Keratinocyte (primary cell): ENCODE results near the gene GP9. TPM values are rescaled to one million over a fixed set of nuclear protein-coding genes. Genes with fewer than 3 reads are reported as not detected.
"Not testable (repeated sequence)": the region's sequence is repeated elsewhere in the genome, so short reads cannot be mapped to it uniquely, and the experiment has no call there.

Experiments
- DNase-seq: peaks from one replicate; pipeline ENCODE4 v3.0.0-alpha.2; 2011; ENCODE audit warnings: low read depth, missing footprints, low spot score
- FAIRE-seq: peaks from 2 replicates; lab custom pipeline; 2011; peaks lifted over from hg19 to GRCh38; lab: Jason Lieb, UNC
- H2AFZ ChIP-seq: 2 replicates; pipeline ENCODE4 v1.6.0; 2012; ENCODE audit warnings: low read length, control low read depth, inconsistent platforms; ENCODE audit not compliant: control insufficient read depth
- H3K27ac ChIP-seq: 2 replicates; pipeline ENCODE4 v1.5.1; 2011; ENCODE audit warnings: low read length; ENCODE audit not compliant: control insufficient read depth, insufficient read depth
- H3K27me3 ChIP-seq: 3 replicates; pipeline ENCODE4 v1.6.0; 2011; ENCODE audit warnings: low read length; ENCODE audit not compliant: control insufficient read depth, insufficient read depth; ENCODE audit errors: extremely low read depth
- H3K36me3 ChIP-seq, 2 experiments: 2 replicates in 1 of 2; 3 replicates in 1 of 2; pipeline ENCODE4 v1.5.1; 2011; ENCODE audit warnings: low read length in 2 of 2, mild to moderate bottlenecking in 1 of 2; ENCODE audit not compliant: control insufficient read depth in 2 of 2, insufficient read depth in 2 of 2; ENCODE audit errors: extremely low read depth in 1 of 2
- H3K4me1 ChIP-seq: 3 replicates; pipeline ENCODE4 v1.5.1; 2011; ENCODE audit warnings: low read length; ENCODE audit not compliant: control insufficient read depth, insufficient read depth; ENCODE audit errors: extremely low read depth
- H3K4me2 ChIP-seq: 3 replicates; pipeline ENCODE4 v1.6.0; 2011; ENCODE audit warnings: low read depth, low read length; ENCODE audit not compliant: control insufficient read depth, insufficient read depth; ENCODE audit errors: extremely low read depth
- H3K4me3 ChIP-seq, 3 experiments: fragments of 200-600 bp in 1 of 3; sonication (generic) in 1 of 3; 2 replicates in 2 of 3; 3 replicates in 1 of 3; pipeline ENCODE4 v1.5.1; 2011 to 2016; ENCODE audit warnings: low read length in 3 of 3, mild to moderate bottlenecking in 3 of 3, control low read depth in 2 of 3, inconsistent platforms in 1 of 3, low read depth in 1 of 3, mixed read lengths in 1 of 3, mixed run types in 1 of 3, moderate library complexity in 1 of 3; ENCODE audit not compliant: control insufficient read depth in 2 of 3, insufficient read depth in 2 of 3; ENCODE audit errors: extremely low read depth in 1 of 3
- H3K79me2 ChIP-seq: 2 replicates; pipeline ENCODE4 v1.6.0; 2012; ENCODE audit warnings: low read length; ENCODE audit not compliant: control insufficient read depth, insufficient read depth
- H3K9ac ChIP-seq: 3 replicates; pipeline ENCODE4 v1.6.0; 2011; ENCODE audit warnings: low read length; ENCODE audit not compliant: control insufficient read depth, insufficient read depth; ENCODE audit errors: extremely low read depth
- H3K9me1 ChIP-seq: 3 replicates; pipeline ENCODE4 v1.6.0; 2011; ENCODE audit warnings: low read length; ENCODE audit not compliant: control insufficient read depth, insufficient read depth; ENCODE audit errors: extremely low read depth
- H3K9me3 ChIP-seq: 2 replicates; pipeline ENCODE4 v1.5.1; 2012; ENCODE audit warnings: low read depth, low read length; ENCODE audit not compliant: control insufficient read depth
- H4K20me1 ChIP-seq: 3 replicates; pipeline ENCODE4 v1.6.0; 2011; ENCODE audit warnings: low read length; ENCODE audit not compliant: control insufficient read depth, insufficient read depth; ENCODE audit errors: extremely low read depth
- EZH2 ChIP-seq: IDR thresholded peaks from one replicate; pipeline ENCODE4 v1.6.1; 2012; ENCODE audit warnings: inconsistent platforms, mild to moderate bottlenecking, low read length, moderate library complexity
- dilution Hi-C: fragments of 300-500 bp; cut with MboI; formaldehyde crosslinking; loops from one replicate; pipeline ENCODE4 v1.7.0; 2020; ENCODE audit warnings: low sequenced_read_pairs; ENCODE audit not compliant: extremely low pct_ligation_motif_present
- polyA plus RNA-seq, 5 experiments: library from polyadenylated mRNA; depleted of rRNA in 3 of 5; stranded (reverse) in 3 of 5; stranded (forward) in 1 of 5; unstranded in 1 of 5; fragments of >200 nt; gene quantifications; 1 replicate in 1 of 5; 2 replicates in 3 of 5; 3 replicates in 1 of 5; pipeline versions ENCODE4 v1.2.1 to v1.2.3, GENCODE V29; 2011 to 2012; ENCODE audit warnings: missing spikeins in 2 of 5, low read depth in 1 of 5, low replicate concordance in 1 of 5
- TF ChIP-seq, protein P1 (sequence below), 3 experiments: IDR thresholded peaks in 1 of 3; conservative IDR thresholded peaks in 1 of 3; optimal IDR thresholded peaks in 1 of 3; 2 replicates in 2 of 3; 3 replicates in 1 of 3; pipeline versions ENCODE3 to v1.5.1; 2011; ENCODE audit warnings: low read length in 3 of 3, mild to moderate bottlenecking in 3 of 3, moderate library complexity in 2 of 3, control low read depth in 1 of 3, inconsistent platforms in 1 of 3; ENCODE audit not compliant: insufficient read depth in 2 of 3; ENCODE audit errors: extremely low read depth in 1 of 3

Gene GP9
- polyA plus RNA-seq, 1 donor (not counting 4 experiments of a cell fraction or from before 2014, with no cell fraction given) = not detected

DNA sequence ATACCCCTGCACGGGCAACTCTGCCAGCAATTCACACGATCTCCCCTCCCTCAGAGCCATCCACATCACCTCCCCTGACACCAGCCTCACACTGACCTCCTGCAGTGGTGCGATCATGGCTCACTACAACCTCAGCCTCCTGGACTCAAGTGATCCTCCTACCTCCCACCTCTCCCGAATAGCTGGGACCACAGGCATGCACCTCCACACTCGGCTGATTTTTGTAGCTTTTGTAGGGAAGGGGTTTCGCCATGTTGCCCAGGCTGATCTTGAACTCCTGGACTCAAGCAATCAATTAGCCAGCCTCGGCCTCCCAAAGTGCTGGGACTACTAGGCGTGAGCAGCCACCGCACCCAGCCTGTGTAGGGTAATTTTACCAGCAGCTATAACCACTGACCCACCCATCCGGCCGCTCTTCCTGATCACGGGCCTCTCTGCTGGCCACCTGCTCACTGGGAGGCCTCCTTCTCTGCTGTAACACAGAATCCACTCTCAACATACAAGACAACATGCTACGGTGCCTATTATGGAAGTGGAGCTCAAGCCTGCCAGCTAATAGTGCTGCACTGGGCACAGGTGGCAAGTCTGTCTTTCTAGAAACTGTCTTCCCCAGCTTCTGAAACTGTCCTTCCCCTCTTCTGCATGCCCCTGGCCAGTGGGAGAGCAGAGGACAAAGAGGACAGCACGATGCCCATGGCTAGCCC is 4.6 kb downstream of the GP9 start:
- dilution Hi-C loops = no loop called here
- H3K4me3 ChIP-seq = no peak overlapping the region
- no peaks in the 10 kb centered on the region for H3K9me1 ChIP-seq
- TF ChIP-seq, protein P1, sequence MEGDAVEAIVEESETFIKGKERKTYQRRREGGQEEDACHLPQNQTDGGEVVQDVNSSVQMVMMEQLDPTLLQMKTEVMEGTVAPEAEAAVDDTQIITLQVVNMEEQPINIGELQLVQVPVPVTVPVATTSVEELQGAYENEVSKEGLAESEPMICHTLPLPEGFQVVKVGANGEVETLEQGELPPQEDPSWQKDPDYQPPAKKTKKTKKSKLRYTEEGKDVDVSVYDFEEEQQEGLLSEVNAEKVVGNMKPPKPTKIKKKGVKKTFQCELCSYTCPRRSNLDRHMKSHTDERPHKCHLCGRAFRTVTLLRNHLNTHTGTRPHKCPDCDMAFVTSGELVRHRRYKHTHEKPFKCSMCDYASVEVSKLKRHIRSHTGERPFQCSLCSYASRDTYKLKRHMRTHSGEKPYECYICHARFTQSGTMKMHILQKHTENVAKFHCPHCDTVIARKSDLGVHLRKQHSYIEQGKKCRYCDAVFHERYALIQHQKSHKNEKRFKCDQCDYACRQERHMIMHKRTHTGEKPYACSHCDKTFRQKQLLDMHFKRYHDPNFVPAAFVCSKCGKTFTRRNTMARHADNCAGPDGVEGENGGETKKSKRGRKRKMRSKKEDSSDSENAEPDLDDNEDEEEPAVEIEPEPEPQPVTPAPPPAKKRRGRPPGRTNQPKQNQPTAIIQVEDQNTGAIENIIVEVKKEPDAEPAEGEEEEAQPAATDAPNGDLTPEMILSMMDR (optimal IDR thresholded peaks at IDR 0.05 in 1 of 3, IDR thresholded peaks at IDR 0.05 in 1 of 3, conservative IDR thresholded peaks at IDR 0.05 in 1 of 3; ENCODE audit: extremely low read depth in 1 of 3, insufficient read depth in 2 of 3, low read length in 3 of 3) = no peak
- no peak for TF ChIP-seq EZH2
- no peak overlapping the region for H3K4me2 ChIP-seq
- no peaks in the 10 kb centered on the region for H3K36me3 ChIP-seq
- no peaks in the 10 kb centered on the region for H4K20me1 ChIP-seq
- H3K9ac ChIP-seq = no peak overlapping the region
- no peak for FAIRE-seq
- H3K27me3 ChIP-seq = no peaks in the 10 kb centered on the region
- H2AFZ ChIP-seq = no peak overlapping the region
- H3K27ac ChIP-seq = no peak overlapping the region
- DNase-seq = no peak
- H3K79me2 ChIP-seq = no peaks in the 10 kb centered on the region
- no peaks in the 10 kb centered on the region for H3K4me1 ChIP-seq
- no peaks in the 10 kb centered on the region for H3K9me3 ChIP-seq

GRCh38 chr3:129065720-129066073 is 5.1 kb downstream of the GP9 start:
- Histone ChIP-seq H3K9me3 (no peaks in the 10 kb centered on the region), H3K27me3 (no peaks in the 10 kb centered on the region), H2AFZ (no peak overlapping the region), H4K20me1 (no peaks in the 10 kb centered on the region), H3K4me3 (no peak overlapping the region), H3K4me2 (no peak overlapping the region), H3K4me1 (no peaks in the 10 kb centered on the region), H3K9ac (no peak overlapping the region), H3K27ac (no peak overlapping the region), H3K36me3 (no peaks in the 10 kb centered on the region), H3K79me2 (no peaks in the 10 kb centered on the region), H3K9me1 (no peaks in the 10 kb centered on the region)
- TF ChIP-seq, protein P1 (optimal IDR thresholded peaks at IDR 0.05 in 1 of 3, IDR thresholded peaks at IDR 0.05 in 1 of 3, conservative IDR thresholded peaks at IDR 0.05 in 1 of 3; ENCODE audit: extremely low read depth in 1 of 3, insufficient read depth in 2 of 3, low read length in 3 of 3) = no peak
- TF ChIP-seq EZH2 = no peak
- DNase-seq = no peak
- dilution Hi-C loops = no loop called here
- no peak for FAIRE-seq

- H3K4me2 ChIP-seq, H3K36me3 ChIP-seq, H4K20me1 ChIP-seq, H3K27me3 ChIP-seq, dilution Hi-C loops, H2AFZ ChIP-seq, H3K4me1 ChIP-seq, H3K9me1 ChIP-seq, H3K27ac ChIP-seq, H3K79me2 ChIP-seq, H3K9ac ChIP-seq, H3K9me3 ChIP-seq, DNase-seq, FAIRE-seq, H3K4me3 ChIP-seq: not testable (repeated sequence)
Observed at GRCh38 chr3:129067719-129068118, 7.1 kb downstream of the GP9 start.
